Stimulated activated CD8-positive, alpha-beta memory T cell treated with anti-CD3 and anti-CD28 coated beads, Interleukin-15, amount 100 ng/mL, for 48 hours (primary cell): ENCODE data around the gene RTN3.
"Not testable (repeated sequence)": the region's sequence is repeated elsewhere in the genome, so short reads cannot be mapped to it uniquely, and the experiment has no call there.

Experiments
- DNase-seq, 2 donors: peaks; one replicate each; pipeline ENCODE4 v3.0.0-alpha.2; 2020; ENCODE audit warnings: low read depth in 2 of 2

Gene RTN3

DNA sequence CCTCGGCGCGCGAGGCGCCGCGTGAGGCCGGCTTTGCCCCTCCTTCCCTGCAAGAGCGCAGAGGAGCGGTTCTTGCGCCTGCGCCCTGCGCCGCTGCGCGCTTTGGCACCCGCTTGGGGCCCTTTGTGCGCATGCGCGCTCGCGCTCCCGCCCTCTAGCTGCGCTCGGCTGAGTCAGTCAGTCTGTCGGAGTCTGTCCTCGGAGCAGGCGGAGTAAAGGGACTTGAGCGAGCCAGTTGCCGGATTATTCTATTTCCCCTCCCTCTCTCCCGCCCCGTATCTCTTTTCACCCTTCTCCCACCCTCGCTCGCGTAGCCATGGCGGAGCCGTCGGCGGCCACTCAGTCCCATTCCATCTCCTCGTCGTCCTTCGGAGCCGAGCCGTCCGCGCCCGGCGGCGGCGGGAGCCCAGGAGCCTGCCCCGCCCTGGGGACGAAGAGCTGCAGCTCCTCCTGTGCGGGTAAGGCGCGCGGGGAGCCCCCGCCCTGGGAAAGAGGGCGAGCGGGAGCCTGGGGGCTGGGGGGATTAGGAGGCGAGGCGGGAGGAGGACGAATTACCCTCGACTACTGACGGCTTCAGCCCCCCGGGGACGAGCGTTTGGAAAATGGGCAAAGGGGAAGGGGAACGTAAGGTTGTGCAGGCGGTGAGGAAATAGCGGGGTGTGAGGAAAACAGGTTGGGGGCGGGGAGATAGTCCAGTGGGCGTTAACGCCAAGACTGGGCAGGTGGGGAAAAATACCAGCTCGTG is at the start of gene RTN3:
RTN3 (plus strand) TSS at position 180 of the 745 bp plus-strand sequence; CDS start at position 317, 137 bp downstream.
- DNase-seq: peak; percentile 99 to 100

GRCh38 chr11:63635762-63636465 is 45.4 kb upstream of the RTN3 start:
- DNase-seq: peak in 1 of 2 donors; percentile 36

GRCh38 chr11:63638436-63638835 is 42.9 kb upstream of the RTN3 start:
- DNase-seq: not testable (repeated sequence)

DNA sequence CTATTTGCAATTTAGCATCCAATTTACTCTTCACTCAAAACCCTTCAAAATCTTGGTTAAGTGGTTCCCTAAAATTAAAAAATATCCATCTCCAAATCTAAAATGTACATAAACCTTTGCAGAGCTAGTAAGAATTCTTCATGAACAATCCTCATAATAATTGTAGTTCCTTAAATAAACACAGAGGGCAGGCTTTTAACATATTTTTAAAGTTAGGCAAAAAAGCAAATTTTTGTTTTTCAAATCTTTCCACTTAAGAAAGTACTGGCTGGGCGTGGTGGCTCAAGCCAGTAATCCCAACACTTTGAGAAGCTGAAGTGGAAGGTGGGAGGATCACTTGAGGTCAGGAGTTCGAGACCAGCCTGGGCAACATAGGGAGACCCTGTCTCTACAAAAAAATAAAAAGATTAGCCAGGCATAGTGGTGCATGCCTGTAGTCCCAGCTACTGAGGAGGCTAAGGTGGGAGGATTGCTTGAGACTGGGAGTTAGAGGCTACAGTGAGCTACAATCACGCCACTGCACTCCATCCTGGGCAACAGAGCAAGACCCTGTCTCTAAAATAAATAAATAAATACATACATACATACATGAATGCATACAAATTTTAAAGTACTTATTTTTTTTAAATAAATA is 42.0 kb upstream of the RTN3 start:
- no peak for DNase-seq

GRCh38 chr11:63641727-63642126 is 39.6 kb upstream of the RTN3 start:
- DNase-seq: no peak

- DNase-seq: no peak
Measured at GRCh38 chr11:63643205-63643604, 38.1 kb upstream of the RTN3 start.

DNA sequence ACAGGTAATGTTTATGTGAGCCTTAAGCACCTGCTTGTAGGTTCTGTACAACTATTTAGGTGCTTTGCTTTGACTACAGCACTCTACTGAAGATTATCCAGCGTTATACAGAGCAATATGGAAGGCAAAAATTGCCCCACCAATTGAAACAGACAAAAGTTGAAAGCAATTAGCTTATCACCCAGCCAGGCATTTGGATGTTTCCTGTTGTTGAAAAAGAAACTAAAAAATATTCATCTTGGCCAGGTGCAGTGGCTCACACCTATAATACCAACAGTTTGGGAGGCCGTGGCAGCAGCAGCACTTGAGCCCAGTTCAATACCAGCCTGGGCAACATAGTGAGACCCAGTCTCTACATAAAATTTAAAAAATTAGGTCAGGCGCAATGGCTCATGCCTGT is 28.6 kb upstream of the RTN3 start:
- DNase-seq: no peak

DNA sequence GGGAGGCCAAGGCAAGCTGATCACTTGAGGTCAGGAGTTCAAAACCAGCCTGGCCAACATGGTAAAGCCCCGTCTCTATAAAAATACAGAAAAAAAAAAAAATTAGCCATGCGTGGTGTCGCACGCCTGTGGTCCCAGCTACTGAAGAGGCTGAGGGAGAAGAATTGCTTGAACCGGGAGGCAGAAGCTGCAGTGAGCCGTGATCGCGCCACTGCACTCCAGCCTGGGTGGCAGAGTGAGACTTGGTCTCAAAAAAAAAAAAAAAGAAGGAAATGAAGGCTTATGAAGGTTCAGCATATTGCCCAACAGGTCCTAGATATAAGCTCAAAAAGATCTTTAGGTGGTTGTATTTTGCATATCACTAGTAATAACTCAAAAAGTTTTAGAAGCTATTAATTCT is 20.3 kb upstream of the RTN3 start:
- no peak for DNase-seq

DNA sequence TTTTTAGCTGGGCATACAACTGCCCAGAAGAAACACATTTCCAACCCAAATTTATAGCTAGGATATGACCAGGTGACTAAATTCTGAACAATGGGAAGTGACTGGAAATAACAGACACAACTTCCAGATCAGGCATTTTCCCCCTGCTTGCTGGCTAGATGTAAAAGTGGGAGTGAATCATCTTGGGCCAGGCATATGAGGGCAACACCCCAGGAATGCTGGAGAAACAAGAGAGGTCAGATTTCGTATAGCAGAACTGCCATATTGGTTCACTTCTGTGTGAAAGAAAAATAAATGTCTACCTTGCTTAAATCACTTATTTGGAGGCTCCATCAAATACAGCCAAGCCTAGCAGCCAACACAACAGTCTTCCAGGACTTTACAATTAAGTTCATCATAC is 17.5 kb upstream of the RTN3 start:
- no peak for DNase-seq

DNA sequence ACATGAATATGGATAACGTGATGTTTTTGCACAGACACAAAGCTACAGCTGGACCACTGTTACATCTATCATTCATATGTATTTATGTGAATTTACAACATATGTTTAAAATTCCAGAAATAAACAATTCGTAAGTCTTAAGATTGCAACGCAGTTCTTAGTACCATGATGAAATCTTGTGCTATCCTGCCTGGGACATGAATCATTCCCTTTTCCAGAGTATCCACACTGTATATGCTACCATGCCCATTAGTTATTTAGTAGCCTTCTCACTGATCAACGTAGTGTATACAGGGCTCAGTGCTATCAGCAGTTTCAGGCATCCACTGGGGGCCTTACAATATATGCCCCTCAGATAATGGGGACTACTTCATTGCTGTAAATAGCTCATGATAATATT is 14.4 kb upstream of the RTN3 start:
- DNase-seq: no peak

DNA sequence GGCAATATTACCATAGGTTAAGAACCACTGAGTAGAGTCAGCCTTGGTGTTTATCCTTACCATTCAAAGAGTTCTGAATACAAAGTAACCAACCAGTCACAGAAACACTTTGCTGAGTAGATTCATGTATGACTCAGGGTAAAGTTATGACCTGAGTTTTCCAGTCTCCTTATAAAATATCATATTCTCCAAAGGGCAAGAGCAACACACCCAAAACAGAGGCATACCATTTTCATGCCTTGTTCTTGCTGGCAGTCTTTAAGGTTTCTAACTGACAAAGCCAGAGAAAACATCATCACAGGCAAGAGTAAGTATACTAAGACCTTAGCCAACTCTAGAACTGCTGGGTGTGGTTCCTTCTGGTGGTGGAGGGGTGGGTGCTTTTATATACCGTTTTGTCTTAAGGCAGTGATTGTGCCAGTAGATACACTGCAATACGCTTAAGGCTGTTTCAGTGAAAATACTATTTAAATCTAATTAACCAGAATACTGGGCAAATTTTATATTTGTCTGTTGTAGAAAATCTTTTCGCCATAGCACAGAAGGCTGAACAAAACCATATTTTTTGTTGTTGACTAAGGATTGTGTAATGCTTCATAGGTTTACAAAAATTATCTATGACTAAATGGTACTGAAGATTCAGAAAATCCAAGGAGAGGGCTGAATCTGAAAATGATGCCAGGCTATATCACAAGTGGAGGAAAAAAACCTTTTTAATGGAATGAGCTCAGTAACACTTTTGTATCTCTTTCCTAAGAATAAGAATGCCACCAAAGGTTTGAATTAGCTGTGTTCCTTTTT is 13.1 kb upstream of the RTN3 start:
- DNase-seq: no peak

- DNase-seq: no peak
Measured at GRCh38 chr11:63670096-63670432, 11.2 kb upstream of the RTN3 start.

DNA sequence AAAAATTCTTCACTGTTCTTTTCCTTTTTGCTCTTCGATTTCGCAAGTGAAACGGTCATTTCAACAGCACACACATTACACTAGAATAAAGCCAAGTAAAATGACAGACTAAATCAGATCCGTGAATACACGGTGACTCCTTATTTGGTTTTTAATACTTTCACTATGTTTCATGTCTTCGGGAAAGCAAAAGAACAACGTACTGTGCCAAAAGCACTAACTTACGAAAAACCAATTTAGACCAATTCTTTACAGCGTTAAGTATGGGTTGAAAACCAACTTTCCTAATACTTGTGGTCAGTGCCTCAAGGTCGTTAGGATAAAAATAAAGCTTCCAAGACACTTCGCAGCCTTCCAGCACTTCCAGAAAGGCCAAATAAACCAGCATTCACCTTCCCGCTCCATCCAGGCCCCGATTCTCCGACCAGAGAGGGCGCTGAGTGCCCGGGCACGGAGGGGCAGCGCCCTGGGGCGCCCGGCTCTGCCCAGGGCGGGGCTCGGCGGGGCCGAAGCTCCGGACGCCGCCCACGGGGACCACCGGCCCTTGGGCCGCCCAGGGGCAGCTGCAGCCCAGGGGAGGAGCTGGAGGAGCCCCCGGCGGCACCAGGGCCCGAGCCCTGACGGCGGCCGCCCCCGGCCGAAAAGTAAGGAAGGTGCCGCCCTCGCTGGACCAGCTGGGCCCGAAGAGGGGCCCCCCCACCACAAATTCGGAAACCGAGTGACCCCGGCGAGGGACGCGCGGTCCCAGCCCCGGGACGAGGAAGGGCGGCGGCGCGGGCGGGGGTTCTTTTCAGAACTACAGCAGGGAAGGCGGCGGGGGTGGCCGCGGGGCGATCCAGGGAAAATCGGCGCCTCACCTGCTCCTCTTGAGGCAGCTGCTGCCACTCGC is 10.6 kb upstream of the RTN3 start:
- DNase-seq: no peak

- DNase-seq: peak; percentile 86 to 89
Measured at GRCh38 chr11:63671322-63672155, 9.8 kb upstream of the RTN3 start, which contains the start of gene ATL3. ATL3 (minus strand) TSS chr11:63671376; CDS start chr11:63671335, 41 bp downstream.

- DNase-seq: no peak
Measured at GRCh38 chr11:63672156-63672463, 9.2 kb upstream of the RTN3 start.

GRCh38 chr11:63672936-63673539 is 8.3 kb upstream of the RTN3 start:
- DNase-seq: no peak

GRCh38 chr11:63673579-63673978 is 7.7 kb upstream of the RTN3 start:
- no peak for DNase-seq

DNA sequence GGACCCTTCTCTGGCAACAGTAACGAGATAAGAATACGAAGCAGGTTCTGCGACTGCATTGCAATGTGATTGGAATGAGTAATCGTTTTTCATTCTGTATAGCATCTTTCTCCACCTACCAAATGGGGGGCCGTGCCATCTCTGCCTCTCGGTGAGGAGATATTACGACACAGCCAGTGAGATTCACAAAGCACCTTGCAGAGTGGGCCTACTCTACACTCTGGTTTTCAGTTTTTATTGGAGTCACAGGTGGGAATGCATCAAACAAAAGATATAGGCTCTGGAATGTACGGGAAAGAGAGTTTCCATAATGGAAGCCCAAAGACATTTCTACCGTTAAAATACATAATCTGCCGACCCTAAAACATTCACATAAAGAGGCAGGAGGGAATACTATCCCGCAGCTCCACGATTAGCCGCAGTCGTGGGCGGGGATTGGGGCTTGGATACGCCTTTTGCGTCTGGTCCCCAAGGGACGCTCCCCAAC is 423 bp upstream of the RTN3 start:
- DNase-seq: peak in 1 of 2 donors; percentile 17
